HCT116 (cell line): ENCODE measurements around the gene MYL6B.

Source experiments
- MAX ChIP-seq: IDR thresholded peaks from 2 replicates; pipeline ENCODE4 v1.6.1; 2012
- POLR2A ChIP-seq: IDR thresholded peaks from 2 replicates; pipeline ENCODE4 v1.7.0; 2011; ENCODE audit warnings: borderline replicate concordance; ENCODE audit not compliant: insufficient read depth, insufficient read length; ENCODE audit errors: extremely low read depth
- RAD21 ChIP-seq: IDR thresholded peaks from 2 replicates; pipeline ENCODE4 v1.6.1; 2012; ENCODE audit warnings: low read depth, mild to moderate bottlenecking
- TF ChIP-seq, protein P1 (sequence below): IDR thresholded peaks from 2 replicates; pipeline ENCODE4 v1.6.1; 2012; ENCODE audit warnings: low read depth

- TF ChIP-seq POLR2A (no peak), MAX (no peak), RAD21 (no peak)
- TF ChIP-seq, protein P1, sequence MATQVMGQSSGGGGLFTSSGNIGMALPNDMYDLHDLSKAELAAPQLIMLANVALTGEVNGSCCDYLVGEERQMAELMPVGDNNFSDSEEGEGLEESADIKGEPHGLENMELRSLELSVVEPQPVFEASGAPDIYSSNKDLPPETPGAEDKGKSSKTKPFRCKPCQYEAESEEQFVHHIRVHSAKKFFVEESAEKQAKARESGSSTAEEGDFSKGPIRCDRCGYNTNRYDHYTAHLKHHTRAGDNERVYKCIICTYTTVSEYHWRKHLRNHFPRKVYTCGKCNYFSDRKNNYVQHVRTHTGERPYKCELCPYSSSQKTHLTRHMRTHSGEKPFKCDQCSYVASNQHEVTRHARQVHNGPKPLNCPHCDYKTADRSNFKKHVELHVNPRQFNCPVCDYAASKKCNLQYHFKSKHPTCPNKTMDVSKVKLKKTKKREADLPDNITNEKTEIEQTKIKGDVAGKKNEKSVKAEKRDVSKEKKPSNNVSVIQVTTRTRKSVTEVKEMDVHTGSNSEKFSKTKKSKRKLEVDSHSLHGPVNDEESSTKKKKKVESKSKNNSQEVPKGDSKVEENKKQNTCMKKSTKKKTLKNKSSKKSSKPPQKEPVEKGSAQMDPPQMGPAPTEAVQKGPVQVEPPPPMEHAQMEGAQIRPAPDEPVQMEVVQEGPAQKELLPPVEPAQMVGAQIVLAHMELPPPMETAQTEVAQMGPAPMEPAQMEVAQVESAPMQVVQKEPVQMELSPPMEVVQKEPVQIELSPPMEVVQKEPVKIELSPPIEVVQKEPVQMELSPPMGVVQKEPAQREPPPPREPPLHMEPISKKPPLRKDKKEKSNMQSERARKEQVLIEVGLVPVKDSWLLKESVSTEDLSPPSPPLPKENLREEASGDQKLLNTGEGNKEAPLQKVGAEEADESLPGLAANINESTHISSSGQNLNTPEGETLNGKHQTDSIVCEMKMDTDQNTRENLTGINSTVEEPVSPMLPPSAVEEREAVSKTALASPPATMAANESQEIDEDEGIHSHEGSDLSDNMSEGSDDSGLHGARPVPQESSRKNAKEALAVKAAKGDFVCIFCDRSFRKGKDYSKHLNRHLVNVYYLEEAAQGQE, result no peak
Observed at GRCh38 chr12:56197921-56198635, 45.7 kb downstream of the MYL6B start.
